GM12892 (cell line): ENCODE data around the gene GOPC.

Source experiments
- POLR2A ChIP-seq: IDR thresholded peaks from 2 replicates; pipeline ENCODE4 v1.6.1; 2011; ENCODE audit warnings: low read depth, low read length, control low read depth
- POLR2AphosphoS5 ChIP-seq: IDR thresholded peaks from 2 replicates; pipeline ENCODE4 v1.6.1; 2011; ENCODE audit warnings: low read depth, low read length, control low read depth
- TAF1 ChIP-seq: IDR thresholded peaks from 2 replicates; pipeline ENCODE4 v1.6.1; 2011; ENCODE audit warnings: low read depth, mild to moderate bottlenecking, control low read depth, low read length, borderline replicate concordance

DNA sequence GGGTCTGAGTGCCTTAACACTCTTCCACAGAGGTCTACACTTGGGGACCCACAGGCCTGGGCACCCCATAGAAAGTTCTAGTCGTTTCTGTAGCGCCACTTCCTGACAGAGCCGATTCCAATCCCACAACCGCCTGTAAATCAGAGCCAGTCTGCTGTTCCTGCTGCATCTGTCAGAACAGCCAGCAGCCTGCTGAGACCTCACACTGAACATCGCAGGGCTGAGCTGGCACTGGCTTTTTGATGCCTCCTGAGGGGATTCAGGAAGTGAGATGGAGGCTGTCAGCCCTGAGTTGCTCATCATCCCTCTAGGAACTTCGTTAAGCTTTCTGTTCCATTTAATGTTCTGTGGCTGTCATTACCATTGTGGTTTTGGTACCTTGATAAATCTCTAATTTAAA is 71.0 kb downstream of the GOPC start:
- no peak for TF ChIP-seq POLR2A
- TF ChIP-seq POLR2AphosphoS5: no peak
- TF ChIP-seq TAF1: no peak
